HG02571 (cell line): ENCODE results near the gene PDSS1.
A peak's percentile ranks its signal among the peaks of the same experiment; 100 is the strongest.
"Not testable (repeated sequence)": the region's sequence is repeated elsewhere in the genome, so short reads cannot be mapped to it uniquely, and the experiment has no call there.

Source experiments
- ATAC-seq: cut with Tn5 transposase; IDR thresholded peaks from one replicate; pipeline ENCODE4 v1.9.1; 2021; ENCODE audit warnings: mild to moderate bottlenecking, moderate library complexity; ENCODE audit not compliant: unreplicated experiment

Gene PDSS1

DNA sequence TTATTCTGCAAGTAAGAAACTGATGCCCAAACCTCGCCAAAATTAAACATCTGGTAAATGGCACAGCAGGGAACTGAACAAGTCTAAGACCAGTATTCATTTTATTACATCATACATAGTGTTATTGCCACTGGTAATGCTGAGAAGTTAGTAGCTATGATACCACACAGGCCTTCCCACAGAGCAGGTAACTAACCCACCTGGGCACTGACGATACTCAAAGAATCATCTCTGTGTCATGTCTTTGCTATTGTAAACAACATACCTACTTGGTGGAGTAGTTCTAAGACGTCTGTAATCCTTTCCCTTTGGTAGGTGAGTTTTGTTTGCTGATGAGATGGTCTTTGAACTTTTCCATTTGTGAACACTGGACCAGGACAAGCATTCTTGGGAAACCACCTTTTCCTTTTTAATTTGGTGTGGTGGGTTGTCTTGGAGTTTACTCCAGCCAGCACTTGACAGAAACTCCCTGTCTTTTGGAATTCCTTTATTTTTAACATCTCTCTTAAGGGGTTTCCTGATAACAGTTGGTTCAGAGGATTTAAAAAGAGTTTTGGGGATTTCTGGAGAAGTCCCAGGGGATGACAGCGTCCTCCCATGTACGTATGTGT is 40.9 kb downstream of the PDSS1 start:
- no peak for ATAC-seq

DNA sequence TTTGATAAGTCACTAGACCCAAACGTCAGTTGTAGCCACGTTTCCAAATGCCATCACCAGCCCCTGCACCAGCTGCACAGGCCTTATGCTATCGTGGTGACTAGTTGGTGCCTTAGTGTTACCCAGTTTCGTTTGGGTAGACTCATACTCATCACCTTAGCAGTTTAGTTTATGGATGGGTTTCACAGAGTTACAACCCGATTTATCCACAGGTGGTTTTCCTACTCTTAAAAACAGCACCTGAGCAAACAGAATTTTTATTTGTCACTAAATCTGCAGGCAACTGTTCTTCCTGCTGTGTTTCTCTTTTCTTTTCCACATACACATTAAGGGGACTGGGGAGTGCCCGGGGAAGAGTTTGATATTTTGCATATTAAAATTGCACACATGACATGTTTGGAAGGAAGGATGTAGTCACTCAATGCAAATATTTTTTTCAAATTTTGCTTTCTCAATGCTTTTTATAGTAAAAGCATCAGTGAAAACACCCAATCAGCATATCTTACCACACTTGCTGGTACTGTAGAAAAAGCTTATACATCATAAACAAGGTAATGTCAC is 41.6 kb downstream of the PDSS1 start:
- peak; percentile 45 for ATAC-seq

DNA sequence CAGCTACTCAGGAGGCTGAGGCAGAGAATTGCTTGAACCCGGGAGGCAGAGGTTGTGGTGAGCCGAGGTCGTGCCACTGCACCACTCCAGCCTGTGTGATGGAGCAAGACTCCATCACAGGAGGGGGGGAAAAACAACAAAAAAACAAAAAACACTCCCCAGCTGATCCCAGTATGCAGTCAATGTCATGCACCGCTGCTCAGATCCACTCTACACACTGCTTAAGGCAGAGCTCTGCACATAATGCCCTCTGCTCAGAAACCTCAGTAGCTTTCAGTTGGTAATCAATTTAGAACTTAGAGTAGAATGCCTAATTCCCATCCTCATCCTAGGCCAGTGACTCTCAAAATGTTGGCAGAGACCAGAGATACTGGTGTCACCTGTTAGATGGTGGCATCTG is 43.9 kb downstream of the PDSS1 start:
- no peak for ATAC-seq

DNA sequence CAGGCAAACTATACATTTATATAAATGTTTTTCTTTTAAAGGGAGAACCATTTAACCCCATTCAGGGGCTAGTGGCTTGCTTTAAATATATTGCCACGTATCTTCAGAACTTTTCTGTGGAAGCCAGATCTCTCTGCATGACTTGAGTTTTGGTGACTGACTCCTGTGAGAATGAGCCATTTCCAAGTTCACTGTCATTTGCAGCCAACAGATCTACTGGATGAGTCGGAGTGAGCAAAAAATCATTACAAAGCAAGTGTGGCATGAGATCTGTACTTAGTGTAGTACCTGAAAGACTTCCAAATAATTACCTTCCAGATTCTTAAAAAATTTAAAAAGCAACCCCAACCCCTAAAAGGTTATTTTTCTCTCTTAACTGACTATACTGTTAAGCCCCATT is 45.6 kb downstream of the PDSS1 start:
- no peak for ATAC-seq

DNA sequence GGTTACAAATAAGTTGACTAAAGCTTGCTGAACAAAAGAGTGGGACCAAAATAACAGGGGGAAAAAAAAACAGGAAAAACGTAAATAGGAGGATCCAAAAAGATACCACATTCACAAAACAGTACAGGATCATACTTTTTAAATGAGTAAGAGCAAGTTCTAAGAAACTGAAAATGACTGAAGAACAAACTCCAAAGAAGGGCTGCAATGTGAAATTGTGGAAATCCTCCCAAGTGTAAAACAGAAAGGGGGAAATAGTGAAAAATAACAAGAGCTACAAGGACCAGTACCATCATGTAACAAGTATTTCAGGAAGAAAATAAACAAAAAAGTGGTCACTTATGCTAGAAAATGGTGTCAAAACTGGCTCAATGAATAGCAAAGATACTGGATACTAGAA is 46.3 kb downstream of the PDSS1 start:
- ATAC-seq, result no peak

DNA sequence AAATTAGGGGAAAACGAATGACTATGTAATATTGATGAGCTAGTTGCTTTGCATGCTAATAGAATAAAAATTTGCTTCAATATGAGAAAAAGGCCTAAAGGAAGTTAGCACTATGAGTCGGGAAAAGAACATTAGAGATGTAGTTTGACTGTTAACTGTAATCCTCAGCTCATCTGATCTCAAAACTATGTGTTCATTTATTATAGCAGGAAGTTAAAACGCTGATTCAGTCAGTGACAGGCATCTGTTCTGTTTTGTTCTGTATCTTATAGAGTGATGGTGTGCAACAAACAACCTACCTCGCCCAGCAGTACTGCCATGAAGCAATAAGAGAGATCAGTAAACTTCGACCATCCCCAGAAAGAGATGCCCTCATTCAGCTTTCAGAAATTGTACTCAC is 48.6 kb downstream of the PDSS1 start:
- ATAC-seq, result no peak

DNA sequence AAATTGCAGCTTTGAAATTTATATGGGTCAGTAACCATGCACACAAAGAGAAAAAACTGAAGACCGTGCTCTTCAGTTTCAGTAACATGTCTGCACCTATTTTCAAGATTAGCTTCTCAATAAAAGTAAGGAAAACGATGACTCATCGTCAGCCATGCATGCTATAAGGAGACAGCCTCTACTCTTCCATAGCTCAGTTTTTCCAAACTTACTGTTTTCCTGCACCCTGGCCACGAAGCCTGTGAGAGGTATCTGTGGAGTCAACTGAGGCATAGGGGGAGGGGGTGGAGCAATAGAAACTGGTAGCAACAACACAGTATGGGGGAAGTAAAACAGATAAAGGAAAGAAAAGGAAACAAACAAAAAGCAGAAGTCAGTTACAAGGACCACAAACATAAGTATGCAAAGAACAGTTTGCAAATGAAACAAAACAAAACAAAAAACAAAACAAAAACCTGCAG is 58.0 kb downstream of the PDSS1 start:
- peak; percentile 86 for ATAC-seq

DNA sequence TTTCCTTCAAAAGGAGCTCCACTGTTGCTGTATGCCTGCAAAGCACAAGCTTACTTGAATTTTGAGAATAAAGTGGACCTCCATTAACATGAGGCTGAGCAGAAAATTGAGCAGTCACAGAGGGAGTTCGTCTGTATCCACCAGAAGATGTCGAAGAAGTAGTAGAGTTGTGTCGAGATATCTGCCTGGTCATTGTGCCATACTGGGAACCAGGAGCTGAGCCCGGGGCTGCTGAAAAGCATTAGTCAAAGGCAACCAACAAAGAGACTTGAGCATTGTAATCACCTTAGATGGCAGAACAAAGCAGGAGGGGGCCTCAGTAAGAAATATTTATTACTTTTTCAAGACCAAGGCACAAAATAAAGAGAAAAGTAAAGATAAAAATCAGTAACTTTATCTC is 61.5 kb downstream of the PDSS1 start:
- ATAC-seq, result no peak

DNA sequence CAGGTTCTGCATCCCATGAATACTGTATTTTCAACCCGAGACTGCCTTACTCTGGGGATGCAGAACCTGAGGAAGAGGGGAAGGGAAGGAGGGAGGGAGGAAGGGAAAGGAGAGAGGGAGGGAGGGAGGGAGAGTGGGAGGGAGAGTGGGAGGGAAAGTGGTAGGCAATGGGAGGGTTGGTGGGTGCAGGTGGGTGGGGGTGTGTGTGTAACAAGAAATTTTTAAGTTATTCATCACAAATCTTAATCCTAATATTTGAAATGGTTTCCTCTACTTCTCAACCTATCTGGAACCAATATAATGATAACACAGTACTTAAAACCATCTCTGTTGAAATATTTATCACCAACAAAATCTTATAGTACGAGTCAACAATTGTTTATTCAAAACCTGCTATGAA is 68.0 kb downstream of the PDSS1 start:
- ATAC-seq, result no peak

DNA sequence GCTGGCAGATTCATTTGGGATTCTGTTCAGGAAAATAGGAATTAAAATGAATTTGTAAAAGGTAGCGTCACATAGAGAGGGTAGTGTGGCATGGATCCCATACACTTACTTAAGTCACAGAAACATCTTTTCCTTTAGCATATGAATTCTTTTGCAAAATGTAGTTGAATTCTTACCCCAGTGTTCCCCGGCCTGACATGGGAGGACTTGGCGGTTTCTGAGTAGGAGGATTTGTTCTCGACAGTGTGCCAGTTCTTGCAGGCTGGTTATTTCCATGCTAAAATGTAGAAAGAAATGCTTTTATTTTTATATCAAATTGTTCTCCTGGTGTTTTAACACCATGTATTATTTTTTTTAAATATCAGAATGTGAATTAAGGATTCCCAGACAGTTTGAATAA is 72.6 kb downstream of the PDSS1 start:
- no peak for ATAC-seq

DNA sequence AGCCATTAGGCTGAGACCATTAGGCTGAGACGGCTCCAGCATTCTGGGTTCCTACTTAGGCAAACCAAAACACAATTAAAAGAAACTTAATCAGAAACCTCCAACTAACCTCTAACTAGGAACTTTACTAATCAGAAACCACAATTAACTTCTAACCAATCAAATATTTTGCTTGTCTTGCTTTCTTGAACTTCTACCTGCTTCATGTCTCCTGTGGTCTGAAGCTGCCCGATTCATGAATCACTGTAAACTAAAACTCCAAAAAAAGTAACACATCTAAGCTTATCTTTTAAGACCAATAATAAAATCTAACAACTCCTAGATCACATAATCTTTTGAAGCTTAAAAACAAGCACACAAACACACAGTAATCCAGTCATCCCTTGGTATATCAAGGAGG is 76.1 kb downstream of the PDSS1 start:
- ATAC-seq, result no peak

DNA sequence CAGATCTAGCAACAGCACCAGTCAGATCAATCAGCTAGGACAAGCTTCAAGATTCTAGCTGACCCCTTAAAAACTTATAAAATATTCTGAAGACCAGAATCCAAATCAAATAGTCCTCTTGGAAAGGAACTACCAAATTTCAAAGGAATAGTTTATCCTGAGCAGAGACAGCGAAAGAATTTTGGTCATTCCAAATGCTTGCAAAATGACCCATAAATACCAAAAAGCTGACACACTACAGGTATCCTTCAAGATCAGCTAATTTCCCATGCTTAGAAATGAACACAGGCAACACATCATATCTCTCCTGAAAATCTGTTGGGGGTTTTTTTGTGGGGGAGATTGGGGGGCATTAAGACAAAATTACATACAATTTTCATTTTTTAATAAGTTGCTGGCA is 78.8 kb downstream of the PDSS1 start:
- no peak for ATAC-seq

DNA sequence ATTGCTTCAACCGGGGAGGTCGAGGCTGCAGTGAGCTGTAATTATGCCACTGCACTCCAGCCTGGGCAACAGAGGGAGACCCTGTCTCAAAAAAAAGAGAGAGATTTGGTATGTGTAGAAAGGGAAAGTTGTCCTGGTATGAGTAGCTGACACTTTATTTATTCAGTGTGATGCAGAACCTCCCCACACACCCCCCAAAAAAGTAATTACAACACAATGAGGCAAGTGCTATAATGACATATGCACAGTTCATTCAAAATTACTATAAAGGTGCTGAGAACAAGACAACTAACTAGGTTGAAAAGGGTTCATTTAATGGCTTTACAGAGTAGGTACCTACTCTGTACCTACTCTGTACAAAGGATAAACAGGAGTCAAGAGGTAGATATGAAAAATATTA is 80.2 kb downstream of the PDSS1 start:
- ATAC-seq, result no peak

DNA sequence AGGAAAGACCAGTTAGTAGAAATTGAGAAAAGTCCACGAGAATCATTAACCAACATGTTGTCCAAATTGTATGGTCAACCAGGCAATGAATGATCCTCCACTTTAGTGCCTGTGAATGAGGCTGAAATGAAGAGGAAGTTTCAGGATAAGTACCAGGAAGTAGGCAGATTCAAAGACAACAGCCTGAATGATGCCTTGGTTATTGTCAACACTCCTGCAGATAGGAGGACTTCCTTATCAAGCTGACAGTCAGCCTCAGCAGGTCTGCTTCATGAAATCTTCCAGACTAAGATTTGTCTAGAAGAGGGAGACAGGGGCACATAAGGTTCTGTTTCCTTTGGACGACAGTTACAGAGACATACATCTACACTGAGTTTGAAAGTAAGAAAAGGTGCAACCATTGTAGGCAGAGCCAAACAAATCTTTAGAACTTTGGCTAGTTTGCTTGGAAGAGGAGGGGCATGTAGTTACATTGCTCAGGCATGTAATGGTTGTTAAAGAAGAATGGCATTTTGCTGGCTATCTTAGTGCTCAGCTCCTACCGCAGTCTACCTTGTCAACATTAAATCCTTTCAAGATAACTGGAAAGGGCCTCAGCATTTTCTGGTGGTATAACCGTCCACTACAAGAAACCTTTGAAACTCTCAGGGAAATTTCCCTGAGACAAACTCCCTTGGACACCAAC is 81.8 kb downstream of the PDSS1 start:
- ATAC-seq, result no peak

DNA sequence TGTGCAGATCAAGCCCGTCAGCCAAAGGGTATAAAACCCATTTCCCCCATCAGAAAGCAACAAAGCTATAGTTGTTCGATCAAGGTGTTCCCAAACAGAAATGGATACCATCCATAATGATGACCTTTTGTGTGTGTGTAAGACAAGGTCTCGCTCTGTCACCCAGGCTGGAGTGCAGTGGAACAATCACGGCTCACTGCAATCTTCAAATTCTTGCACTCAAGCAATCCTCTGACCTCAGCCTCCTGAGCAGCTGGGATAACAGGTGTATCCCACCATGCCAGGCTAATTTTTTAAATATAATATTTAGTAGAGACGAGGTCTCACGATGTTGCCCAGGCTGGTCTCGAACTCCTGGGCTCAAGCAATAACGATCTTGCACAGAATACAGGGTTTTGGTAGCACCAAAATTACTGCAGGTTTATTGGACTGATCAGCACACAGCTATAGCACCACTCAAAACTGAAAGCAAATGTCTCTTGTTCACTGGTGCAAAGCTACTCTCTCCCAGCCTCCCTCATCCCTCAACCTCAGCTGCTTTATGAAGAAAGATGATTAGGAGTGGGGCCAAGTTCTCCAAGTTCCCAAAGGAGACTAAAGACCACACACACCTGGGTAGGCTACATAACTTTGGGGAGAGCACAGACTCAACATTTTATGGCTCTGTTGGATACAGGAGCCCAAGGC is 82.7 kb downstream of the PDSS1 start:
- ATAC-seq, result no peak

DNA sequence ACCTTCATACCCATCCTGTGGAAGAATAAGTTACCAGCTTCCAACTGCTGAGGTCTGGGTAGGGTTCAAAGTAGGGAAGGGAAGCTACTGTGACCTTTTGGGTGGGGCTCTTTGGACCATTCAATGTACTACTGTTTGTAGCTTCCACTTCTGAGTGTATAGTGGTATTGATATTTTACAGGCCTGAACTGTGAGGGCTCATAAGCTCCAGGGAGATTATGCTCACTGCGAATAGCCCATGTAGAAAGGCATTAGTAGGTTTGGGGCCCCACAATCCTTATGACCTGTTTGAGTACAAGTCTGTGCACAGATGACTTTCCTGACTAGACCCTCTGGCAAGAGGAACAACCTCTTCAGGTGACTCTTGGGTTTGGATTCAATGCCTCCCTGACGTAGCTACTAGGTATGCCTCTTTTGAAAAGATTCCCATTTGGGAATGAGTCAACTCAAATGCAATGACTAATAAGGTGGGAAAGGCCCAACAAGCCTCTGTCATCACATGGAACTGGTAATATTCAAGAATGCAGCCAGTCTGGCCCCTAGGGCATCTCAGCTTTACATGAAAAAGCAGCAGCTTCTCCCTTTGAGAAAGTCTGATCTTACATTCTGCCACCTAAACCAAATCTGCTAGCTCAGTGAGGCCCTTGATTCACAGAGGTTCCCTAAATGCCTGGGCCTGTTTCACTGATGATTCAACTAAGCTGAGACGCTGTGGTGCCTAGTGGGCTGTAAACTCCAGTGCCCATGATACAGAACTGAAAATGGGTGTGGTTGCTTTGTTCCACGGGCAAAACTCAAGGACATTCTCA is 83.5 kb downstream of the PDSS1 start:
- ATAC-seq, result peak; percentile 49

DNA sequence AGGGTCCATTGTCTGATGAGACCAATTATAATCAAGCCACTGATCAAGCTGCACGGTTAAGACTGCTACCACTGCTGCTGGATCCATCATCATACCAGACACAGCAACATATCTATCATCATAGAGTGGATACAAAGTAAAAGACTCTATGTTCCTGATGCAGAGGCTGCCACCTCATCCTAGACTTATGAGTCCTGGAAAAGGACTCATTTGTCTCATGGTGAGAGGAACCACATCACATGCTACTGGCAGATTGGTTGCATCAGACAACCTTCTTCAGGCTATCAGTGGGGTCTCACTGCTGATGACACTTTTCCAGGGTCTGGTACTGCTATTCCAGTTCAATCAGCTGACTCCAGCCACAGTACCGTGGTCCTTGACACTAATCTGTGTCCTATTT is 84.3 kb downstream of the PDSS1 start:
- no peak for ATAC-seq

DNA sequence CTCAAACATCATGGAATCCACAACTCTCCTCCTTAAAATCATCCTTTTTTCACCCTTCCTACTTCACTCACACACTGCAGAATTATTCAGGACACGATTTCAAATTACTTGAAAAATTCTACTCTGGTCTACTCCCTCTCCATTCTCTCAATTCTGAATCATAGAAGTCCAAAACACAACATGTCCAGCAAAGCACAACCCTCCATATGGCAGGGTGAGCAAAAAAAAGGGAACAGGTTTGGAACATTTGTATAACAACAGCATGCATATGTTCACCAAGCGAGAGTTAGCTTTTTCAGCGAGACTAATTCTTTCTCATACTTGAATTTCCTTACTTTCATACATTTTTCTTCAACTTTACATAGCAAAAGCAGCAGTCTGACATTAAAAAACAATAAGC is 89.9 kb downstream of the PDSS1 start:
- ATAC-seq, result no peak

DNA sequence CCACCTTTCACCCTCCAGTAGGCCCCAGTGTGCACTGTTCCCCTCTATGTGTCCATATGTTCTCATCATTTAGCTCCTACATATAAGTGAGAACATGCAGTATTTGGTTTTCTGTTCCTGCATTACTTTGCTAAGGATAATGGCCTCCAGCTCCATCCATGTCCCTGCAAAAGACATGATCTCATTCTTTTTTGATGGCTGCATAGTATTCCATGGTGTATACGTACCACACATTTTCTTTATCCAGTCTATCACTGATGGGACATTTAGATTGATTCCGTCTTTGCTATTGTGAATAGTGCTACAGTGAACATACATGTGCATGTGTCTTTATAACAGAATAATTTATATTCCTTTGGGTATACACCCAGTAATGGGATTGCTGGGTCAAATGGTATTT is 92.3 kb downstream of the PDSS1 start:
- ATAC-seq, result not testable (repeated sequence)

DNA sequence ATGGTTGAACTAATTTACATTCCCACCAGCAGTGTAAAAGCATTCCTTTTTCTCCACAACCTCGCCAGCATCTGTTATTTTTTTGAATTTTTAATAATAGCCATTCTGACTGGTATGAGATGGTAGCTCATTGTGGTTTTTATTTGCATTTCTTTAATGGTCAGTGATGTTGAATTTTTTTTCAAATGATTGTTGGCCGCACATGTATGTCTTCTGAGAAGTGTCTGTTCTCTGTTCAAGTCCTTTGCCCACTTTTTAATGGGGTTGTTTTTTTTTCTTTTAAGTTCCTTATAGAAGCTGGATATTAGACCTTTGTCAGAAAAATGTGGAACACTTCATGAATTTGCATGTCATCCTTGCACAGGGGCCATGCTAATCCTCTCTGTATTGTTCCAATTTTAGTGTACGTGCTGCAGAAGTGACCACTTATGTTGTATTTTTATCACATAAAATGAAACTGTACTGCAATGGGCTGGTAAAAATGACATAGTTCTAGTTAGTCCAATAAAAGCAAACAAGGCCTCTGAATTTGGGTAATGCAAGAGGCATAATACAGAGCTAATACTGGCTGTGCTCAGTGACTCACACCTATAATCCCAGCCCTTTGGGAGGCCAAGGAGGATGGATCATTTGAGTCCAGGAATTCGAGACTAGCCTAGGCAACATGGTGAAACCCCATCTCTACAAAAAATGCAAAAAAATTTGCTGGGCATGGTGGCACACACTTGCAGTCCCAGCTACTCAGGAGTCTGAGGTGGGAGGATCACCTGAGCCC is 92.9 kb downstream of the PDSS1 start:
- ATAC-seq, result no peak
